Measurements from ENCODE around the gene PLEKHS1.
"Not testable (repeated sequence)": the region's sequence is repeated elsewhere in the genome, so short reads cannot be mapped to it uniquely, and the experiment has no call there.

The PLEKHS1 gene

GRCh38 chr10:113754768-113755167 is 3.3 kb downstream of the PLEKHS1 start:
- no peak overlapping the region for H3K27ac ChIP-seq (ENCODE audit: low read depth, low read length)
- no peaks in the 10 kb centered on the region for H3K9me3 ChIP-seq (ENCODE audit: control insufficient read depth in 5 of 5, low read length in 5 of 5)
- no peaks in the 10 kb centered on the region for H3K27me3 ChIP-seq (ENCODE audit: control insufficient read depth in 5 of 5, insufficient read depth in 4 of 5, low read length in 5 of 5)
- H3K4me1 ChIP-seq (ENCODE audit: control insufficient read depth in 5 of 5, insufficient read depth in 5 of 5, low read length in 5 of 5) = peaks cover 0 to 5% (median 0%) of the 10 kb centered on the region in 5 donors
- H3K4me3 ChIP-seq (ENCODE audit: low read depth in 1 of 5, low read length in 5 of 5) = no peak overlapping the region
- no peaks in the 10 kb centered on the region for H3K36me3 ChIP-seq (ENCODE audit: control insufficient read depth in 5 of 5, insufficient read depth in 5 of 5, low read length in 5 of 5)
- no peak overlapping the region for H3K9ac ChIP-seq (ENCODE audit: low read length in 5 of 5)

DNA sequence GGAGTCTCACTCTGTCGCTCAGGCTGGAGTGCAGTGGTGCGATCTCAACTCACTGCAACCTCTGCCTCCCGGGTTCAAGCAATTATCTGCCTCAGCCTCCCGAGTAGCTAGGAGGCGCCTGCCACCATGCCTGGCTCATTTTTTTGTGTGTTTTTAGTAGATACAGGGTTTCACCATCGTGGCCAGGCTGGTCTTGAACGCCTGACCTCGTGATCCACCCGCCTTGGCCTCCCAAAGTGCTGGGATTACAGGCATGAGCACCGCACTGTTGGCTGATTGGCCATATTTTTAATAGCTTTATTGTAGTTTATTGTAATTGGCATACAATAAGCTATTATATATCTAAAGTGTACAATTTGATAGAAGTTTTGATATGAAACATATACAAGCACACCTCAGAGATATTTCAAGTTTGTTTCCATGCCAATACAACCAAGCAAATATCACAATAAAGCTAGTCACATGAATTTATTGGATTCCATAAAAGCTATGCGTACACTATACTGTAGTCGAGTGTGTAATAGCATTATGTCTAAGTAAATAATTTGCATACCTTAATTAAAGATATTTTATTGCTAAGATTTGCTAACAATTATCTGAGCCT is 5.6 kb downstream of the PLEKHS1 start:
- peaks cover 0 to 5% (median 0%) of the 10 kb centered on the region in 5 donors for H3K4me1 ChIP-seq (ENCODE audit: control insufficient read depth in 5 of 5, insufficient read depth in 5 of 5, low read length in 5 of 5)
- H3K4me3 ChIP-seq (ENCODE audit: low read depth in 1 of 5, low read length in 5 of 5) = no peak overlapping the region
- H3K27ac ChIP-seq (ENCODE audit: low read depth, low read length) = no peak overlapping the region
- H3K27me3 ChIP-seq (ENCODE audit: control insufficient read depth in 5 of 5, insufficient read depth in 4 of 5, low read length in 5 of 5) = no peaks in the 10 kb centered on the region
- no peak overlapping the region for H3K9ac ChIP-seq (ENCODE audit: low read length in 5 of 5)
- no peaks in the 10 kb centered on the region for H3K9me3 ChIP-seq (ENCODE audit: control insufficient read depth in 5 of 5, low read length in 5 of 5)
- no peaks in the 10 kb centered on the region for H3K36me3 ChIP-seq (ENCODE audit: control insufficient read depth in 5 of 5, insufficient read depth in 5 of 5, low read length in 5 of 5)

DNA sequence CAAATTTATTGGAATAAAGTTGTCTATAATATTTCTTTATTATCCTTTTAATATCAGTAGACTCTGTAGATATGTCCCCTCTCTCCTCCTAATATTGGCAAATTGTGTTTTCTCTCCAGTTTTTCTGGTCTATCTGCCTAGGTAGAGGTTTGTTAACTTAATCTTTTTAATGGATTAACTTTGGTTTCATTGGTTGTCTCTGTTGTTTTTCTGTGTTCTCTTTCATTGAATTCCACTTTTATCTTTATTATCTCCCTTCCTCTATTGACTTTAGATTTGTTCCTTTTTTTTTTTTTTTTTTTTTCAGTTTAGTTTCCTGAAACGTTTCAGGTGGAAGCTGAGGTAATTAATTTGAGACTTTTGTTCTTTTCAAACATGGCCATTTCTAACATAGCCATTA is 10.6 kb downstream of the PLEKHS1 start:
- no peak overlapping the region for H3K9ac ChIP-seq (ENCODE audit: low read length in 5 of 5)
- no peak overlapping the region for H3K4me3 ChIP-seq (ENCODE audit: low read depth in 1 of 5, low read length in 5 of 5)
- no peaks in the 10 kb centered on the region for H3K36me3 ChIP-seq (ENCODE audit: control insufficient read depth in 5 of 5, insufficient read depth in 5 of 5, low read length in 5 of 5)
- H3K27ac ChIP-seq (ENCODE audit: low read depth, low read length) = no peak overlapping the region
- H3K9me3 ChIP-seq (ENCODE audit: control insufficient read depth in 5 of 5, low read length in 5 of 5) = peaks cover 0 to 7% (median 2%) of the 10 kb centered on the region in 5 donors
- no peaks in the 10 kb centered on the region for H3K27me3 ChIP-seq (ENCODE audit: control insufficient read depth in 5 of 5, insufficient read depth in 4 of 5, low read length in 5 of 5)
- no peaks in the 10 kb centered on the region for H3K4me1 ChIP-seq (ENCODE audit: control insufficient read depth in 5 of 5, insufficient read depth in 5 of 5, low read length in 5 of 5)

DNA sequence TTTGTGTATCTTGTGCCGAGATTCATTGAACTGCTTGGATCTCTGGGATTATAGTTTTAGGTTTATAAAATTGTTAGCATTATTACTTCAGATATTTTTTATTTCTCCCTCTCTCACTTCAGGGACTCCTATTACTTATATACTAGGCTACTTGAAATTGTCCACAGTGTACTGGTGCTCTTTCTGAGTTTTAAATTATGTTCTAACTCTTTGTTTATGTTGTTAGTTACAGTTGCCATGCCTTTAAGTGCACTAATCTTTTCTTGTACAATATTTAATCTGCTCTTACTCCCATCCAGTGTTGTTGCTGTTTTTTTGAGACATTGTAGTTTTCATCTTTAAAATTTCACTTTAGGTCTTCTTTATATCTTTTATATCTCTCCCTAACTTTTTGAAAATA is 13.1 kb downstream of the PLEKHS1 start:
- Histone ChIP-seq H3K4me1 (ENCODE audit: control insufficient read depth in 5 of 5, insufficient read depth in 5 of 5, low read length in 5 of 5) (no peaks in the 10 kb centered on the region), H3K4me3 (ENCODE audit: low read depth in 1 of 5, low read length in 5 of 5) (no peak overlapping the region), H3K9ac (ENCODE audit: low read length in 5 of 5) (no peak overlapping the region), H3K27ac (ENCODE audit: low read depth, low read length) (no peak overlapping the region), H3K27me3 (ENCODE audit: control insufficient read depth in 5 of 5, insufficient read depth in 4 of 5, low read length in 5 of 5) (peaks cover 0 to 3% (median 0%) of the 10 kb centered on the region in 5 donors), H3K9me3 (ENCODE audit: control insufficient read depth in 5 of 5, low read length in 5 of 5) (peaks cover 0 to 7% (median 2%) of the 10 kb centered on the region in 5 donors), H3K36me3 (ENCODE audit: control insufficient read depth in 5 of 5, insufficient read depth in 5 of 5, low read length in 5 of 5) (no peaks in the 10 kb centered on the region)

DNA sequence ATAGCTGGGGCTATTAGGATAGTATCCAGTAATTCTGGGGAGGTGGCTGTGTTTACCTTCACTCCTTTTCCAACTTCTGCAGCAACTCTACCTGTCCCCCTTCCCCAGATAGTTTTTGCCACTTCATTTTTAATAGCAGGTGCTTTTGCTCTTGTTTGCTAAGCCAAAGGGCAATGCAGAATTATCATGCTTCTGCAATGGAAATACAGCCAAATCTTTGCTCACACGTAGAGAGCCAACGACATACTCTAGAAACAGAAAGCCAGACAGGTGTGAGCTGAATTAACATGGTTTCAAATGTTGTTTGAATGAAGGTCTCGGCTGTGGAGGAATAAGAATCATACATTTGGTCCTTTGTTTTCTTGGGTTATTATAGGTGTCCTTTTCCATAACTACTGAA is 14.4 kb downstream of the PLEKHS1 start:
- Histone ChIP-seq H3K27me3 (ENCODE audit: control insufficient read depth in 5 of 5, insufficient read depth in 4 of 5, low read length in 5 of 5) (peaks cover 0 to 5% (median 0%) of the 10 kb centered on the region in 5 donors), H3K4me1 (ENCODE audit: control insufficient read depth in 5 of 5, insufficient read depth in 5 of 5, low read length in 5 of 5) (no peaks in the 10 kb centered on the region), H3K36me3 (ENCODE audit: control insufficient read depth in 5 of 5, insufficient read depth in 5 of 5, low read length in 5 of 5) (no peaks in the 10 kb centered on the region), H3K4me3 (ENCODE audit: low read depth in 1 of 5, low read length in 5 of 5) (no peak overlapping the region), H3K9me3 (ENCODE audit: control insufficient read depth in 5 of 5, low read length in 5 of 5) (peaks cover 0 to 7% (median 2%) of the 10 kb centered on the region in 5 donors), H3K27ac (ENCODE audit: low read depth, low read length) (no peak overlapping the region), H3K9ac (ENCODE audit: low read length in 5 of 5) (no peak overlapping the region)

DNA sequence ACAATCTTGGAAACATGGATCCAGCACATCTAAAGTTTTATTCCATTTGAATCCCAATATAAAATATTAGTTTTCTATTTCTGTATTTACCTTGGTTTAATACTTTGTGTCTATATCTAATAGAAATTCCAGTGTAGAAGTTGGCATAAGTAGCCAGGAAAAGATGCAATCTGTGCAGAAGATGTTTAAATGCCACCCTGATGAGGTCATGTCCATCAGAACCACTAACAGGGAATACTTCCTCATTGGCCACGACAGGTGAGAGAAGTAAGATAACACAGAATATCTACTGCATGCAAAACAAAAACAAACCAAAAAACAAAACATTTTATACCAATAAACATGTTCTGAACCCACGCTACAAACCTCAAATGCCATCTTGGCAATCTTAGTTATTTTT is 15.7 kb downstream of the PLEKHS1 start:
- no peak overlapping the region for H3K27ac ChIP-seq (ENCODE audit: low read depth, low read length)
- peaks cover 0 to 5% (median 0%) of the 10 kb centered on the region in 5 donors for H3K27me3 ChIP-seq (ENCODE audit: control insufficient read depth in 5 of 5, insufficient read depth in 4 of 5, low read length in 5 of 5)
- H3K4me3 ChIP-seq (ENCODE audit: low read depth in 1 of 5, low read length in 5 of 5) = no peak overlapping the region
- no peaks in the 10 kb centered on the region for H3K4me1 ChIP-seq (ENCODE audit: control insufficient read depth in 5 of 5, insufficient read depth in 5 of 5, low read length in 5 of 5)
- H3K9ac ChIP-seq (ENCODE audit: low read length in 5 of 5) = no peak overlapping the region
- H3K9me3 ChIP-seq (ENCODE audit: control insufficient read depth in 5 of 5, low read length in 5 of 5) = peaks cover 0 to 7% (median 2%) of the 10 kb centered on the region in 5 donors
- no peaks in the 10 kb centered on the region for H3K36me3 ChIP-seq (ENCODE audit: control insufficient read depth in 5 of 5, insufficient read depth in 5 of 5, low read length in 5 of 5)

DNA sequence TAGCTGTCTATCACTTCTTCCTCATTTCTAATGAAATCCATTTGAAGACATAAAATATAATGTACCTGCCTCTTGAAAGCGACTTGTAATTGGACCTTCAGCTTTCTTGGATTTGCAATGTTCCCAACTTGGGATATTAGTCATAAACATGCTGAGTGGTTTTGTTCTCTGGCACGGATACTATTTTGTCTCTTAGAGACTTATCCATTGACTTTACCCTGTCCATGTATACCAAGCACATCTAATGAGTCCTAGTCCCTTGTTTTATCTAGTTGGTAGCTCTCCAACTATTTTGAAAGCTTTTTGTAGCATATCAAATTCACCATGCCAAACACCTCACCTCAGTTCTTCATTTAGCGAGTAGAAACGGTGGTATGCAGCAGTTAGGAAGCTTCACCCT is 18.9 kb downstream of the PLEKHS1 start:
- no peak overlapping the region for H3K4me3 ChIP-seq (ENCODE audit: low read depth in 1 of 5, low read length in 5 of 5)
- H3K27ac ChIP-seq (ENCODE audit: low read depth, low read length) = no peak overlapping the region
- peaks cover 0 to 5% (median 0%) of the 10 kb centered on the region in 5 donors for H3K27me3 ChIP-seq (ENCODE audit: control insufficient read depth in 5 of 5, insufficient read depth in 4 of 5, low read length in 5 of 5)
- no peaks in the 10 kb centered on the region for H3K9me3 ChIP-seq (ENCODE audit: control insufficient read depth in 5 of 5, low read length in 5 of 5)
- no peak overlapping the region for H3K9ac ChIP-seq (ENCODE audit: low read length in 5 of 5)
- no peaks in the 10 kb centered on the region for H3K4me1 ChIP-seq (ENCODE audit: control insufficient read depth in 5 of 5, insufficient read depth in 5 of 5, low read length in 5 of 5)
- no peaks in the 10 kb centered on the region for H3K36me3 ChIP-seq (ENCODE audit: control insufficient read depth in 5 of 5, insufficient read depth in 5 of 5, low read length in 5 of 5)

DNA sequence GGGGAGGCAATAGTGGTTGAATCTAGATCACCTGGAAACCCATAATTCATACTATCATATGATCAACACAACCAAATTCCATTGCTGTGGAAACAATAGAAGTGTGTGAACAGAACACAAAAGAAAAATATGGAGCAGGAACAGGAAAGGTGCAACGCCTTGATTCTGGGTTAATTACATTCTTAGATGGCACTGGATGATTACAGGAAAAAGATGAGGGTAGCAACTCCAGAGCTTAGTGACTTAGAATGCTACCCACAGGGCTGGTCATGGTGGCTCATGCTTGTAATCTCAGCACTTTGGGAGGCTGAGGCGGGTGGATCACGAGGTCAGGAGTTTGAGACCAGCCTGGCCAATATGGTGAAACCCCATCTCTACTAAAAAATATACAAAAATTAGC is 19.6 kb downstream of the PLEKHS1 start:
- H3K27ac ChIP-seq (ENCODE audit: low read depth, low read length); H3K27me3 ChIP-seq (ENCODE audit: control insufficient read depth in 5 of 5, insufficient read depth in 4 of 5, low read length in 5 of 5); H3K4me1 ChIP-seq (ENCODE audit: control insufficient read depth in 5 of 5, insufficient read depth in 5 of 5, low read length in 5 of 5); H3K9ac ChIP-seq (ENCODE audit: low read length in 5 of 5); H3K36me3 ChIP-seq (ENCODE audit: control insufficient read depth in 5 of 5, insufficient read depth in 5 of 5, low read length in 5 of 5); H3K9me3 ChIP-seq (ENCODE audit: control insufficient read depth in 5 of 5, low read length in 5 of 5); H3K4me3 ChIP-seq (ENCODE audit: low read depth in 1 of 5, low read length in 5 of 5): not testable (repeated sequence)

DNA sequence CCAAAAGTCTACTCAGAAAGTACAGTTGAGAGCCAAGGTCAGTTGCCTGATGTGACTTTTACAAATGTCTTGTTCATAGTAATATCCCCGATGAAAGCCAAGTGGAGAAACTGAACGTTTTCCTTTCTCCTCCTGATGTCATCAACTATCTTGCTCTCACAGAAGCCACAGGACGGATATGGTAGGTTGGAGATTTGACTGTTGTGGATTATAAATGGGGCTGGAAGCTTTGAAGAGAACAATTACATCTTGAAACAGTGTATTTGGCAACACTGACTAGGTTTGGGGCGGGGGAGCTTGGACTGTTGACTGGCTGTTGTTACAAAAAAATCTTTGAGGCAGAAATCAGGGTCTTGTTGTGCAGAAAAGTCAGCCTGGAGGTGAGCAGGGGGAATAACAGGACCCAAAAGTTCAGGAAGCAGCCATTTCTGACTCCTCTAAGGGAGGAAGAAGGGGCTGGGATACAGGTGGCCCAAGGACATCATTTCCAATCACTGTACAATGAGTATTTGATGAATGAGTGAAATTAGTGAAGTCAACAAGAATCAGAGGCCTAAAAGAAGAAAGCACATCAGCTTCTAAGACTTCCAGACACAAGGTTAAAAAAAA is 24.3 kb downstream of the PLEKHS1 start:
- H3K27ac ChIP-seq (ENCODE audit: low read depth, low read length) = no peak overlapping the region
- H3K4me1 ChIP-seq (ENCODE audit: control insufficient read depth in 5 of 5, insufficient read depth in 5 of 5, low read length in 5 of 5) = no peaks in the 10 kb centered on the region
- no peaks in the 10 kb centered on the region for H3K9me3 ChIP-seq (ENCODE audit: control insufficient read depth in 5 of 5, low read length in 5 of 5)
- no peak overlapping the region for H3K9ac ChIP-seq (ENCODE audit: low read length in 5 of 5)
- H3K4me3 ChIP-seq (ENCODE audit: low read depth in 1 of 5, low read length in 5 of 5) = no peak overlapping the region
- no peaks in the 10 kb centered on the region for H3K36me3 ChIP-seq (ENCODE audit: control insufficient read depth in 5 of 5, insufficient read depth in 5 of 5, low read length in 5 of 5)
- no peaks in the 10 kb centered on the region for H3K27me3 ChIP-seq (ENCODE audit: control insufficient read depth in 5 of 5, insufficient read depth in 4 of 5, low read length in 5 of 5)

- H3K4me1 ChIP-seq (ENCODE audit: control insufficient read depth in 5 of 5, insufficient read depth in 5 of 5, low read length in 5 of 5) = no peaks in the 10 kb centered on the region
- no peaks in the 10 kb centered on the region for H3K9me3 ChIP-seq (ENCODE audit: control insufficient read depth in 5 of 5, low read length in 5 of 5)
- H3K27me3 ChIP-seq (ENCODE audit: control insufficient read depth in 5 of 5, insufficient read depth in 4 of 5, low read length in 5 of 5) = no peaks in the 10 kb centered on the region
- no peaks in the 10 kb centered on the region for H3K36me3 ChIP-seq (ENCODE audit: control insufficient read depth in 5 of 5, insufficient read depth in 5 of 5, low read length in 5 of 5)
- H3K4me3 ChIP-seq (ENCODE audit: low read depth in 1 of 5, low read length in 5 of 5) = no peak overlapping the region
- H3K9ac ChIP-seq (ENCODE audit: low read length in 5 of 5) = no peak overlapping the region
- H3K27ac ChIP-seq (ENCODE audit: low read depth, low read length) = no peak overlapping the region
These were observed 25.1 kb downstream of the PLEKHS1 start for GRCh38 chr10:113776553-113776952.

Data from subcutaneous abdominal adipose tissue (tissue), 5 donors.